HG03097 (cell line): ENCODE data around the gene ZNF366.

Source experiments
- ATAC-seq: cut with Tn5 transposase; IDR thresholded peaks from one replicate; pipeline ENCODE4 v1.9.1; 2021; ENCODE audit not compliant: unreplicated experiment, low FRiP score

ZNF366 gene

DNA sequence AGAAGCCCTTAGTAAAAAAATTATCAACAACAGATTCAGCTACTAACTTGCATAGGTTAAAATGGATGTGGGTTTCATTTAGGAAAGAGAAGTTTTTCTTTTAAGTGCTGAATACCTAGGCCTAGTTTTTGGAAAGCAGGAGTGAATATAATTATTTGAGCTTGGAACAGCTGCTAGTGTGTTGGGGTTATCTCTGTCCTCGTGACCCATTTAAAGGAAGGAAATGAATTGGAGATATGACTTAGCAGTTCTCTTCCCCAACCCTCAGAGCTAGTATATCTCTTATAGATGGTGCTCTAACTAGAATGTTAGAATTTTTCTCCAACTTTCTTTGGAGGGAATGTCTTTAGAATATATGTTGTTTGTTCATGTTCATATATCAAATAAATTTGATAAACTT, 38.6 kb downstream of the ZNF366 start:
- ATAC-seq = no peak

DNA sequence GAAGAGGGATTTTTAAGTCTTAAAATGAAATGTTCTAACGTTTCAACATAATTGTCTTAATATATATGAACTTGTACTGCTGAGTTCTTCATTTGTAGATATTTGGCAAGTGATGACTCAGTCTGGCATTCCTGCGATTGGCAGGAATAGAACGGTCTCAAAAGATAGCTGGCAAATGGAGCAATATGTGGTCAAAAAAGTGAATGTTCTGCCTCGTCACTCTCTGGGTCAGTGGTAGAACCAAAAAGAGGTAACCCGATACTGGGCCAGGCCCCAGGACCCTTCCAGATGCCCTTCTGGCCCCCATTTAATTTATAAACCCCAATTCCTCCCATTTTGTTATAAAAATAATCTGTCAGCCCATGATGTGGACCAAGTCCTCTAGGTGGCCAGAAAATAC, 39.2 kb downstream of the ZNF366 start:
- no peak for ATAC-seq

DNA sequence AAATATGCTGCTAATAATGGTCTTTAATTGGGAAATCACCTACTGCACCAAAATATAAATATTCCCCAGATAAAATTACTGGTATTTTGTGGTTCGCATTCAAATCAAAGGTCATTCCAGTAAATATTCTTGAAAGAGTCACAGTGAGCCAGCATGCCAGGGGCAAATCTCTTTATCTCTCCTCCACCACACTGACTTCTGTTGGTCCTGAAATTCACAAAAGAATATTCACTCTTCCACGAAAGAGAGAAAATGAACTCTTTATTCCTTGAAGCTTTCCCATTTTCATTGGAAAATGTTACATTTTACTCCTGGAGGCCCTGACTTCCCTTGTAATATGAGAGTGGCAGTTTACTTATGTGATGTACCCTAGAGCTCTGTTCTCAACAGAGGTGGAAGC, 39.7 kb downstream of the ZNF366 start:
- ATAC-seq = no peak

DNA sequence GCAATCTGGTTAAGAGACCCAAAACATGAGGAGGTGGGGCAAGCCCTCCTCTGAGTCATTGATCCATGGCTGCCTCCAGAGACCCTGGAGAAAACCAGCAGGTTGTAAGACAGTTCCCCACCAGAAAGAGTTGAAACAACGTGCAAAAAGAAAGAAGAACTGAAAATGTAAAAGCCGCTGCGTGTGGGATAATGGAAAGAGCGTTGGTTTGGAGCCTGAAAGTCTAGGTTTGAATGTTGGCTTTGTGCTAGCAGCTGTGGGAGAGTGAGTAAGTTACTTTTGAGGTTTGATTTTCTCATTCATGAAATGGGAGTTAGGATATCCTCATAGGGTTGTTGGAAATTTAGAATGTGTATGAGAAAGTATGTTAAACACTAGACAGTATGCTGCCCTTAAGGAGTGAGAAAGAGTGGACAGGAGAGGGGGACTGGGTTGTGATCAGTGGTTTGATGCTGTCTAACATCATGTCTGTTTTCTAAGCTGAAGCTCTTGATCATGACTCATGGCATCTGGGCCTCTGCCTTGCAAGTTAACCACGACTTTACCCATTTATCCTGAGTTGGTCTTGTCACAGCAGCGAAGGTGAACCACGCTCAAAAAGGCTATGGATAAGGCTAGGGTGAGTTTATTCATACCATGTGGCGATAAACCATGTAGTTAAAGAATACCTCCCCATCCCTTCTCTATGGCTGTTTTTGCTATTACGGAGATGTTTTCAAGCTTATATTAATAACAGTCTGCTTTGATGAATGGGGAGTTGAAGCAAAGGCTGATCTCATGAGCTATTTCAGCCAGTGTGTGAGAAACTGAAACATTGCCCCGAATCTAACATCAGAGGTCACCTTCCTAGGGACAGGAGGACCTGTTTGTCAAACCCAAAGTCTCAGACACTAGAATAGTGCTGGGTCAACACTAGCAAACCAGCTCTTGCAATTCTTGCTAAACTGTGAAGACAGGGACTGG, 41.3 kb downstream of the ZNF366 start:
- peak; percentile 69 for ATAC-seq

DNA sequence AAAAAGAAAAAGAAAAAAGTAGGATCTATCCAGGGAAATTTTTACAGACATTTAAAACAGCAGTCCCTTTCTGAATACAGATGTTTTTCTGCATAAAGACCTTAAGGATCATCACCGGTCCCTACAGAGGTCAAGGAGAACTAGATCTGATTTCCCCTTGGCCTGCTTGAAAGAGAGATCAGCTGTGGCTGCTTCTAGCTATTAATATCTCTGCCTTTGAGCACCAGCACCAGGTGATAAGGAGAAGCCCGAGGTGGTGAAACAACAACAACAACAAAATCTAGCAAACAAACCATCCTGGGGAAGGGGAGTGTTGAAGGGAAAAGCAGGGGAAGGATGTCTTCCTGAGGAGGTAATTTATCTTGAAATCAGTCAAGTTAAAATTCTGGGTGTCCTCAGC, 42.1 kb downstream of the ZNF366 start:
- no peak for ATAC-seq

DNA sequence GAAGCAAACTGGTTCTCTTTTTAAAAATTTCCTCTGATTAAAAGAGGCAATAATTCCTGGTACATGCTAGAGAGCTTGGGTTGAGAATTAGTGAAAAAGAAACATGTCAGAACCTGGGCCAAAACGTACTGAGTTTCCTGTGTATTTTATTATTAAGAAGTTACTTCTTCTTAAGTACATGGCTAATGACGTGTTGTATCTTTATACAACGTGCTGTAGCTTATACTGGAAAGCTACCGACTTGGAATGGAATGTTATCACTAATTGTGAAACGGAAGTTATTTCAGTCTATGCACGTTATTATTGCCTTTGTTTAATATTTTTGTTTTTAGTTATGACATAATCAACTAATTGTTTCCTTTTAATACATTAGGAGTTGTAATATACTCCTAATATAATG, 43.1 kb downstream of the ZNF366 start:
- ATAC-seq = no peak

DNA sequence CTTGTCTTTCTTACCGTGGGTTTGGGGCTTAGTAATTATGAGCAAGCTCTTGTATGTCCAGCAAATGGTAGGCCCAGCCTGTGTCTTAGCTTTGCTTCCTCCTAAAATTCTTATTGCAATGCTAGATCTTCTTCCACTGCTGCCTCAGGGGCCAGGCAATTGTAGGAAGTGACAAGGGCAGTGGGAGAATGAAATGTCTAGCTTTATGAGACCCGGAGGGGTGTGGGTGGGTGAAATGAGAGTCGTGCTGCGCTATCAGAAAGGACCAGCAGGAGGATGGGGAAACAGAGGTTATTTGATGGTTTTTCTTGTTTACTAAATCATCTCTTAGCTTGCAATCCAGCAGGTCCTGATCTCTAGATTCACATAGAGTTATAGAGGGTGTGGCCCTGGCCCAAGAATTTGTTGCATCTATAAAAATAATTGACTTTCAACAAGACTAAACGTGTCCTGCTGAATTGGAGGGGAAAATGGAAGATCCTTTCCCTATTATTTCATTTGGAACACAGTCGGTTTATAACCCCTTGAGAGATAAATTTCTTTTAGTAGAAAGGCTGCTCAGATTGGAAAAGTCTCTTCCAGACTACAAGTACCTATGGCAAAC, 43.7 kb downstream of the ZNF366 start:
- no peak for ATAC-seq

DNA sequence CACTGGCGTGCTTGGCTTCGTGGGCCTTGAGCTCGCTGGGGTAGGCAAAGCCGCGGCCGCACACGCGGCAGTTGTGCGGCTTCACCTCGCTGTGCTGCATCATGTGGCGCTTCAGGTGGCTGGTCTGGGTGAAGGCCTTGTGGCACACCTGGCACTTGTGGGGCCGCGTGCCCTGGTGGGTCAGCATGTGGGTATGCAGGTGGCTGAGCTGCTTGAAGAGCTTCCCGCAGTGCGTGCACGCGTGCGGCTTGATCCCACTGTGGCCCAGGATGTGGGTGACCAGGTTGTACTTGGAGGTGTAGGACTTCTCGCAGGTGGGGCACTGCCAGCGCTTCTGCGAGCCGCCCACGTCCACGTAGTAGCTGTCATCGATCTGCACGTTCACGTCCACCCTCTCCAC, 46.8 kb downstream of the ZNF366 start:
- ATAC-seq = no peak

DNA sequence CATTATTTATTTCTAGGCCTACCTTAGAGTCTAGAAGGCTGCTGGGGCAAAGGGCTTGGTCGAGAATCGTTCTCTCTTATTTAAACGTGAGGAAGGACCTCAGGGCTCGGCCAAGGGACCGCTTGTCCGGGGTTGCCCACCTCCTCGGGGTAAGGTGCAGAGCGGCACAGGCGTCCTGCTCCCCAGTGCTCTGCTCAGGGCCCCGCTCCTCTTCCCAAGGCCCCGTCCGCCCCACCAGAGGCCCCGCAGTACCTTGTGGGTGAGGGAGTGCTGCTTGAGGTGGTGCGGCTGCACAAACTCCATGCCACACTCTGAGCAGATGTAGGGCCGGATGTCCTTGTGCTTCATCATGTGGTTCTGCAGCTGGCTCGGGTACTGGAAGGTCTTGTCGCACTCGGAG, 47.3 kb downstream of the ZNF366 start:
- ATAC-seq = no peak

DNA sequence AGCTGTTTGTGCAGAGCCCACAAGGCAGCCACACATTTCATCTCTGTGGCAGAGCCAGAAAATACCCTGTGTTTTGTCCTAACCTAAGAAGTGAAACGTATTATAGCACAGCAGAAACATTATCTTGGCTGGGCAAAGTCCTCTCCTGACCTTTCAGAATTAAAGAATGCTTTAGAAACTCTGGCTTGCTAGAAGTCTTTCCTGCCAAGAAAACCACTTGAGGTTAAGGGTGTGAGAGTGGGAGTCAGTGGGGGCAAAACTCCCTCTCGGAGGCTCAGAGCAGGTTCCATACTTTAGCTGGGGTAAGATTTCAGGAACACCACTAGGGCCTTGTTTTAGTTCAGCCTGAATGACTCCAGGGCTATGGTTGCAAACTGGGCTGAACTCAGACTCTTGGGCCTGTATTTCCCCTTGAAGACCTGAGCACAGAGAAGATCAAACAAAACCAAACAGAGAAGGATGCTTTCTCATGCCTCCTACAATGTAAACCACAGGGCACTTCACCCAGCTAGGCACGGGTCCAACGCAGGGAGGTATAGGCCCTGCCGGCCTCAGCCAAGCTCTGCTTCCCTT, 48.0 kb downstream of the ZNF366 start:
- ATAC-seq = peak; percentile 50

DNA sequence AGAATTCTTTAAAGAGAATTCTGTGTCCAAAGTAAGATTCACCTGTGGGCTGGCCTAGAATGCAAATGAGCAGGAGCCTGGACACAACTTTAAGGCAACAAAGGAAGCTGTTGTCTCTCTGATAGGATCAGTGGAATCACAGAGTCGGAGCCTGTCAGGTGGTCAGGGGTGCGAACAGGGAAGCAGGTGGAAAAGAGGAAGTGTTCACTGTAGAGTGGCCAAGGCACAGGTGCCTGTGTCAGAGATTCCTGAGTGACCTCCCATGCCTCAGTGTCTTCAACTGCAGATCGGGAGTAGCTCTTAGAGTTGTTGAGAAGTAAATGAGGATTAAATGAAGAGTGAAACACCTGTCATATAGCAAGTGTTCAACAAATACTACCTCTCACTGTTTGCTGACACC, 48.8 kb downstream of the ZNF366 start:
- ATAC-seq = no peak

DNA sequence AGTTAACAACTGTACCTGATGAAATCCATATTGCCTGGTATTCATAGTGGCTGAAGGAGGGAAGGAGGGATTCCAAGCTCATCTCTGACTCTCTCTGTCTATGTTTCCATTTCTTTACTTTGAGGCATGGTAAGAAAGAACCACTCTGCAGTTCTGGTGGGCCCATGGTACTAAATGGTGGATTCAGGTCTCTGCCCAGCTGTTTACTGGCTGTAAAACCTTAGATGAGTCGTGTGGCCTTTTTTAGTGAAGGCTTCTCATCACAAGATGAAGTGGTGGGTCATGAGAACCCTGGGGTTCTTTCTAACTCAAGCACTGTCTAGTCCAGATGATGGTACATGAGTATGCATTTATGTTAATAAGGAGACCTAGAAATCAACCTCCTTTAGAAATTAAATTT, 49.7 kb downstream of the ZNF366 start:
- ATAC-seq = no peak

DNA sequence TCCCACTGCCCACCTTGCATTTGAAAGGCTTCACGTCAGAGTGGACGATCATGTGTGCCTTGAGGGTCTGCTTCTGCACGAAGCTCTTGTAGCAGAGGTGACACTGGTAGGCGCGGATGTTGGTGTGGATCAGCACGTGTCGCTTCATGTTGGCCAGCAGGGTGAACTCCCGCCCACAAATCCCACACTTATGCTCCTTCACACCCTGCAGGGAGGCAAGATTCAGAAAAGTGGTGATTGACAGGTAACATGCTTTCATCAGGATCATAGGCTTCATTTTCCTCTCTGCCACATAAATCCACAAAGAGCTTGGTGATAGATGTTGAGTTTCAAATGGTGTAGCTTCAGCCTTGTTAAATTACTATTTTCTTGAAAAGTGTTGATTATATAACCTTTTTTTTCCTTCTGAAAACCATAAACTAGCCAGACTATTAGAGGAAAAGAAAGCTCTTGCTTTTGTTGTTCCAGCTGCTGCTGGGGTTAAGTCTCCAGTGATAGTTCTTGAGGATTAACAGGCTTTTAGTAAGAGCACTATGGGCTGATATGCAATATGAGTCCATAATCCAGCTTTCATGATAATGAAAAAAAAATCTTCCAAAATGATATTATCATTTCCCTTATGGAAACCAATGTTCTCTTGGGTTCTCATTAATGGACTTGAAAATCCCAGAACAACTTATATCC, 50.7 kb downstream of the ZNF366 start:
- no peak for ATAC-seq

DNA sequence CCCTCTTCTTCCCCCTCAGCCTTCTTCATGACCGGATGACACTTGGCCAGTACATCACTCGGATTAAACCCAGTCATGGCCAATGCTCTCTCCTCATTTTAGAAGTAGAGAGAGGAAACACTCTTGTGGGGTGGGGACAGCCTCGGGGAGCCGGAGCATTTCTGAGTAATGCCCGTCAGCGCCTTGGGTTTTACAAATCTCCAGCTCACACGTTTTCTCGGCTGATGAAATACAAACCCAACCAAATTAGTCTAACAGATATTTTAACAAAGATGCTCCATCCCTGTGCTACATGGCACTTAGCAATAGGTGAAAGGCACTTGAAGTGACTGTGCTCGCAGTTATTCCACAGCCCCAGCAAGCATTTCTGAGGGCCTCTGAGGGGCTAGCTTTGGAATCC, 51.7 kb downstream of the ZNF366 start:
- no peak for ATAC-seq

DNA sequence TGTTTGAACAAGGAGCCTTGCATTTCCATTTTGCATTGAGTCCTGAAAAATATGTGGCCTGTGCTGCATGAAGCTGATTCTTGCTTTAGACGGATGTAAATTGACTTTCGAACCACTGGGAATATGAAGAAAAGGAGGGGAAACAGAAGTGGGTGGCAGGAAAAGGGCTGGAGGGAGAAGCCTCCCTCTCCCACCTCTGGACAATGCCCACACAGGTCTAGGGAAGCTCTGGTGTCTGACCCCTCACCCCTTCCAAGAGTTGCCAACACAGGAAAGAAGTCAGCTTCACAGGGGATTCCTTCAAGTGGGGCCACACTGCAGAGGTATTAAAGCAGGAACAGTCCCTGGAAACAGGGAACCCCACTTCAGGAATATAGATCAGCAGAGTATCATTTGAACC, 52.2 kb downstream of the ZNF366 start:
- no peak for ATAC-seq

DNA sequence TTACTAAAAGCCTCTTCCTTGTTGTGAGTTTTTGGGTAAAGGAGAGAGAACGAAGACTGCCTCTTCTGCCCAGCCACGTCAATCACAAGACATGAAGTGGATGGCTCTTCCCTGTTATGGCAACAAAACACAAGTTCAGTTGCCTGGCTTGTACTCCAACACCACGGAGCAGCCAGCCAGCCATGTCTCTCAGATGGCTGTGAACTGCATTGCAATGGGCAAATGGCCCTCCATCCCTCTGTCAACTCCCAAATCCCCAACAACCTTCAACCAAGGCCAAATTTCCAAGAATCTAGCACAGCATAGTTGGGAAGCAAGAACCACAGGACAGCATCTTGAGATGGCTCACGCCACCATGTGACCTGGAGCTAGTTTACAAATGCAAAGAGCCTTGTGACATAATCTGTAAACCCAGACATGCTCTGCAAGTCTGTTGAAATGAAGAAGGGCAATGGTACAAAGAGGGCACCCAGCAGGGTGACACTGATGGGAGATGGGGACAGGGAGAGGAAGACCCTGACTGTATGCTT, 53.9 kb downstream of the ZNF366 start:
- ATAC-seq = no peak

DNA sequence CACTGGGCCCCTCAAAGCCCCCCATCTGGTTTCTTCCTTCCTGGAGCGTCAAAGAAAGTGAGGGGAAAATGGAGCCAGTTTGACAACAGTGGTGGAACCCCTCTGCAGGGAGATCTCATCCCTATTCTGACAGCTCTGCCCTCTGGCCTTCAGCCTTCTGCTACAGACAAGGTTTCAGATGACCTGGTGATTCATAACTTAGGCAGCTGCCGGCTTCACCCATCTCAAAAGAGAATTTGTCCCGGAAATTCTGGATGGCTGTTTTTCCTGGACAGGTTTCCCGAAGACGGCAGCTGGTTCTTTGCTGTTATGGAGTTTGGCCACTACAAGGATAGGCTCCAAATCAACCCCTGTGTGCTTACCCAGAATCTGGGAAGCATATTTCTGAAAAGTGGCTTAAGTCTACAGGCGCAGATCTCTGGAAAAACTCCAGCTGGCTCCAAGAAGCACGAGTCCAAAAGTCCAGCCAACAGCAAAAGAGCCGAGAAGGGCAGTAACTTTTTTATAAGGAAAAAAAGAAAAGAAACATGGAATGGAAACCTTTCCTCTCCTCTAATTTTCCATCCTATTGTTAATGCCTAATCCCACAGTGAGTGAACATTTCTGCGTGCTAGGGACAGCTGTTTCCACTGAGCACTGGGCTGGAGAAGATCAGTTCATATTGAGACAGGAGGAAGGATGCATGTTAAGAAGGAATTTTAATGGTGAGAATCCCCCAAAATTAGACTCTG, 54.5 kb downstream of the ZNF366 start:
- no peak for ATAC-seq

DNA sequence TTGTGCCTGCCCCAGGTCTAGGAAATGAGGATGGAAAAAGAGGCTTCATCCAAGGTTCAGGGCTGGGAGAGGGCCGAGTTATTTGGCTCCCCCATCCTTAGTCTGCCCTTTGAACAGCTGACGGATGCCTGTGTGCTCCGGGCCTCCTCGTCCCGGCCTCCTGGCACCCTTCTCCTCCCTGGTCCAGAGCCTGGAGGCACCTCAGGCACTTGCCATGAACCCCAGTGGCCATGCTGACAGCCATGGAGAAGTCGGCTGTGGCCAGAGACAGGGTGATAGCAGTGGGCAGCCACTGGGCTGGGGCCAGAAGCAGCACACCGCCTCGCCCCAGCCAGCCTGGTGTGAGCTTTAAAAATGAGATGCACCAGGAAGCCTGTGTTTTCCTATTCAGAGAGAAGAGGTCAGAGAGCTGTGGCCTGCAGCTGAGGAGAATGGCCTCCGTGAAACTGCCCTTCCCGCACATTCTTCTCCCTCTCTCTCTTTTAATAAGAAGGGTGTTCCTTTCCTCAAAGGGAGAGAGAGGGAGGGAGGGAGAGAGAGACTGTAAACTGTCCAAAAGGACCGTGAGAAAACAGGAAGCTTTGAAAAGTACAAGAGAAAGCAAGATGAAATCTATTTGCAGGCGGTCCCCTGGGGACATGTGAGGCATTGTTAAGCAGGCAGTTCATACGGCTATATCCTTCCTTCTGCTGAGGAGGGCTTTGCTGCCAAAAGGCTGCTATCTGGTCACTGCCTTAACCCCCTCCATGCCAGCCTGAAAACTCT, 55.3 kb downstream of the ZNF366 start:
- peak; percentile 67 for ATAC-seq

DNA sequence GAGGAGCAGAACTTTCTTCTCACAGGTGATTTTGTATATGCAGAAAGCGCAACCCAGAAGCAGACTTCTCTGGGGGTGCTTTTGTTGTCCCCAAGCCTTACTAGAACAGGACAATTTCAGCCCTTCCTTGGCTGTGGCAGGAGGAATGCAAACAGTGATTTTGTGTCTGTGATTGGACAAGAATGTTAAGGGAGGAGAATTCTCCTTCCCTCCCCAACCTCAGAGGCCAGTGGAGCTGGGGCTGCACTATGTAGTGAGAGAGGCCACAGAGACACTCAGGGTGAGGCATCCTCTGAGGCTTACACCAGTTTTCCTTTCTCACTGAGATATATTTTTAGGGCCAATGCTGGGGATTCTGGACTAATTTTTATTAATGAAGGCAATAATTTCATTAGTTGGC, 58.8 kb downstream of the ZNF366 start:
- no peak for ATAC-seq

DNA sequence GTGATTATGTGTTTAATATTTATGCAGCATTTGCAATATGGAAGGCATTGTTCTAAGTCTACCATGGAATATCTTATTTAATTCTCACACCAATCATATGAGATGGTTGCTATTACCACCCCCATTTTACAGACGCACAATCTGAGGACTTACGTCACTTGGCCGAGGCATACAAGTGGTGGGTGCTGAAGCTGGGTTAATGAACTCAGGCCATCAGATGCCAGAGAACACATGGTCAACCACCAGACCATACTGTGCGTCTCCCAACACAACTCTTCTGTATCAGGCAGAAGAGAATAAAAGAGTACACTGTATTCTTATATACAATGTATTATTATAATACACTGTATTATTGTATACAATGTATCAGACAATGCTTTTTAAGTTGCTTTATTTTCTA, 59.5 kb downstream of the ZNF366 start:
- no peak for ATAC-seq
